HG02938 (cell line): Measurements from ENCODE around the gene GPC5.

Source experiments
- ATAC-seq: cut with Tn5 transposase; IDR thresholded peaks from one replicate; pipeline ENCODE4 v1.9.1; 2021; ENCODE audit warnings: mild to moderate bottlenecking, moderate library complexity; ENCODE audit not compliant: unreplicated experiment

The GPC5 gene

DNA sequence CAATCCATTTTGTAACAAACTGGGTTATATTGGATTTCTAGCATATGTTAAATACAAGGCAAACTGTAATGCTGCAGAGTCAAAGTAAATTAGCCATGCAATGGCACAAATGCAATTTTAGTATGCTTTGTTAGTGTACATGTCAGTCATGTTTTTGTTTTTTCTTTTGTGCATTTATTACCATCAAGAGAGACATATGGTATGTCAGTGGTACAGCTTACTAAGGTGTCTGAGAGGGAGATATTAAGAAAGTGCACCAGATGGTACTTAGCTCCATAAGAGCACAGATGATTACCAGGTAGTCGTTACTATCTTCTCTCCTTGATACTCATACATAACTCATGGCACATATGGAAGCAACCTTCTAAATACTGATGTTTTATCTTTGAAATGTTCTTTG lies 550.3 kb downstream of the GPC5 start:
- no peak for ATAC-seq

DNA sequence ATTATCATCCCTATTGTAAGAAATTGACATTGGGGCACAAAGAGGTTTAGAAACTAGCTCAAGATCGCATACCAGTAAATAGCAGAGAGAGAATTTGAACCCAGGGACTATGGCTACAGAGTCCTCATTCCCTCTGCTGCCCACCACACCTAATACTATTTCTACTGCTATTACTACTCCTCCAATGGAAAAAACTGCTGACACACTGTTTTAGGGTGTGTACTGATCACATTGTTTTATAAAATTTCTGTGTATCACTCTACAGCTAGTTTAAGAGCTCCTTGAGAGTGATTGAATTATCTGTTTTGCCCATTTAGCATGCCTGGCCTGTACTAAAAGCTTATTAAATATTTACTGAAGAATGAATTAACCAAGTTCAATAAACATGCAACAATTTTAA lies 552.4 kb downstream of the GPC5 start:
- ATAC-seq, result no peak

DNA sequence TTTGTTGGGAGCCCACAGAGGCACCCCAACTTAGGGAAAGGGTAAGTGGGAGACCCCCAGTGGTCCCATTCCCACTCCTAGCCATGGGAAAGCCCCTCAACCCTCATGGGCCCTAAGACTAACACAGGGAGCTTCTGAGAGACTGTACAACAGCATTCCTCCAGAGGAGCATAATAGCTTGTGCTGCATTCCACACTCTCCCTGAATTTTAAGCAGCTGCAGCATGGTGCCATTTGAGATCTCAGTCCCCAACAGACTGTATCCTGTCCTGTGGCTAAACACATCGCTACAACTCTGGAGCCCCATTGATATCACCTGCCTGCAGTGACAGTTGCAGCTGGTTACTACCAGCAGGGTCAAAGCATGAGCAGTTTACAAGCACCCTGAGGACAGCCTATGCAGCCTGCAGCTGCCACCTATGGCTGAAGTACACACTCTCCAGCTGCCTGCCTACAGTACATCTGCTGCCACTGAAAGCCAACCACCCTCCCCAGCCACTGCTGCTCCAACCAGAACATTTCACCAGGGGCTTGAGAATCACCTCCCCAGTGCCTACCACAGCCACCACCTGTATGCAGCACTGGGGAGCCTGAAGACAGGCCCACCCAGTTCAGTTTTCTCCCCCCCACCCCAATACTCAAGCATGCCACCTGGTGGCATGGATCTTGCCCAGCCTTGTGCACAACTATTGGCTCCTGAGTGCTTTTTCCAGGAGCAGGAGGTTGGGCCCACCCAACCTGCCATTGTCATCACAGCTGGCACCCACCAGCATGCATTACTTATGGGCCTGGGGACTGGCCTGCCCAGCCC lies 557.3 kb downstream of the GPC5 start:
- ATAC-seq, result no peak

DNA sequence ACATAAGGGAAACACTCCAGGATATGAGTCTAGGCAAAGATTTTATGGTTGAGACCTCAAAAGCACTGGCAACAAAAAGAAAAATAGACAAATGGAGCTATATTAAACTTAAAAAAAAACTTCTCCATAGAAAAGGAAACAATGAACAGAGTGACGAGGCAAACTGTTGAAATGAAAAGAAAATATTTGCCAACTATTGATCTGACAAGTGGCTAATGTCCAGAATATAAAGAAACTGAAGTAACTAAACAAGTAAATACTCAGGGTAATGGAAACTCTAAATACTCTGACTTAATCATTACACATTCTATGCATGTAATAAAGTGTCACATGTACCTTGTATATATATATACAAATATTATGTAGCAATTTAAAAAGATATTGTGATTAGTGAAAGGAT lies 562.5 kb downstream of the GPC5 start:
- ATAC-seq, result no peak

DNA sequence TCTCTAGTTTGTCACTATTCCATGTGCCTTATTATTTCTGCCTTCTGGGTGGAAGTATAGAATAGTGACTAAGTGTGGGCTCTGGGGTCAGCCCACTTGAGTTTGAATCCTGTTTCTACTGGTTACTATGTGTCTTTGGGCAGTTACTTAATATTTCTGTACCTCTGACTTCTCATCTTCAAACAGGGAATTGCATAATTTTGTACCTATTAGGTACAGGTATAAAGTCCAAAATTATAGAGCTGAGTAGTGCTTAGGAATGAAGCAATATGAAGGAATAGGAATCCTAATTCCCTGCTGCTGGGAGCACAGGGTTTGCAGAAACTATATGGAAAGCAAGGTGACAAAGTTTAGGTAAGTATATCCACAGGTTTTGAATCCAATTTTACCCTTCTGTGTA lies 564.5 kb downstream of the GPC5 start:
- no peak for ATAC-seq

DNA sequence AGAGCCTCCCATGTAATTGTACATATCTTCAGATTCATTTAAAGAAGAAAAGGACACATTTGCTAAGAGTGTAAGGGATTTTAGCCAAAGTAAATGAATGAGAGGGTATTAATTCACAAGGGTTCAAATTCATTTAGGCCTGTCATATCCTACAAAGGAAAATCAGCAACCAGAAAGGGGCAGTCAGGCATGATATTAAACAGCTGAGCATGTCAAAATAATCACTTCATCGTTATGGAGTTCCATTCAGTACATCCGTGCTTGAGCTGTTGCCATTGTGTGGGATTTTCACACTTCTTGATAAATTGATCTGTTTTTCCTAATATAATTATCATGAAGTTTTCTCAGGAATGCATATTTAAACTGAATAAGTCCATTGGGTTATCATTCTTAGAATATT lies 567.1 kb downstream of the GPC5 start:
- ATAC-seq, result no peak

DNA sequence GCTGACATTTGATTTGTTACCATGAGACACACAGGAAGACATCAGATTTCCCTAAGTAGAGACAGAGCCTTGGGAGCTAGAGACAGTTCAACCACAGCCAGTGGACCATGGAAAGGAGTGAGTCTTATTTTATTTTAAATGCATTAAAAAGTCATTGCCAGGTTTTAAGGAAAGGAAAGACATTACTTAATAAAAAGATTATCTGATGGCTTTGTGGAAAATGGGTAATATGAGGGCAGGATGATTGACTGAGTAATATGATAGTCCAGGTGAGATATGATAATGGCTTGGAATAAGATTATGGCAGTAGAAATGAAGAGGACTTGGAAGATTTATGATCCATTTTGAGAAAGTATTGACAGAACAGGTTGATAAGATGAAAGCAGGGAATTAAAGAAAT lies 580.1 kb downstream of the GPC5 start:
- ATAC-seq, result no peak

DNA sequence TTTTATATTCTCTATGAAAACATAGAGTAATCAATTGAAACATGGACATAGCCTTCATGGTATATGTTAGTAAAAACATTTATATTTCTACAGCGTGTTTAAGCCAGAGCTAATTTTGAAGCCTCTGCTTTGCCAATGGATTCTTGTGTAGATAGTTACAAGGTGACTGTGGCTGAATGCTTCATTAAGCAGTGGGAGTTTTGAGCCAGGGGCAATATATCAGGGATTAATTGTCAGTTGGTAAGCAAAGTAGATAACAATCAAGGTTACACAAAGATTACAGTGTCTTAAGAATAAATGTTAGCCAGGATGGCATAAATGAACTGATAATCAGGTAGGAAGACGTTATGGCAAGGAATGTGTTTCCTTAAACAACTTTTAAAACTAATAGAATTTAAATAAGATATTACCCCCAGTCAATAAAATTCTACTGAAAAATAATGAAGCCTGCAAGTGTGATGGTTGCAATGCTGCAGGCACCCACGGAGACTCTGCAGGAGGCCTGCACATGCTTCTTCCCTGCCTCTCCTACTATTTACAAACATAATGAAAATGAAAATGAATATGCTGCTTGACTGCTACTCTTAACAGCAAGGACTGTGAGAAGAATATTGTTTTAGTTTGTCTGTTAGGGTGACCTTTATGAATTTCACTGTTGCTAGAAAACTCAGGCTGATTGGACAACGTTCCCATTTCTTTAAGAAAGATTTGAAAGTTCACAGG lies 588.5 kb downstream of the GPC5 start:
- no peak for ATAC-seq

DNA sequence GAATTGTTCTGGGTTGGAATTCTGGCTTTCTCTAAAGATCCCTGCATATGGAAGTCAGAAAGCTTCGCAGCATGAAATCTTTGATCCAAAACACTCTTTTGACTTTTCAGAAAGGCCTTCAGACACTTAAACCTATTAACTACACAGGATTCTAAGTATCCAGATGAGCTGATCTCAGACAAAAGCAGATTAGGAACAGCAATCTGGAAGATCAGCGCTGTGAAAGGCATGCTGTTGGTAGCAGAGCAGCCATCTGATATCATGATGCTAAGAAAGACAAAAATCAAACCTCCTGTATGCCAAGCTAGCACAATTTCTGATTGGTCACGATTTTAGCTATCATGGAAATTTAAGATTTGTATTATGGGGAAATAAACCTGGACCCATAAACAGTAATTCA lies 589.9 kb downstream of the GPC5 start:
- ATAC-seq, result no peak

DNA sequence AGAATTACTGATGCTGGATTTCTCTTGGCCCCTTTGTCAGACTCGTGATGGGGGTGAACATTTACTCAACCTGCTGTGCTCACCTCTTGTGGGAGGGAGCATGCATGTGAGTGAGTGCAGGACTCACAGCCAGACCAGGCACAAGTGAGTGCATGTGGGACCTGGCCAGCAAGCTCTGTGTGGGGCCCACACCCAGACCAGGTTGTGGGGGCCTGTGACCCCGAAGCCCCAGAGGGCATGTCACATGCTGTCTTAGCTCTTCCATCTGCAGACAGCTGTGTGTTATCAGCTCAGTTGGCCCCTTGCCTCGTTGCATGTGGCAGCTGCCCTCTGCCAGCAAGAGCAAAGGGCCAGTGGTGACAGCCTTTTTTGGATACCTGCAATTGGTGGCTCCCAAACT lies 614.4 kb downstream of the GPC5 start:
- ATAC-seq, result no peak

DNA sequence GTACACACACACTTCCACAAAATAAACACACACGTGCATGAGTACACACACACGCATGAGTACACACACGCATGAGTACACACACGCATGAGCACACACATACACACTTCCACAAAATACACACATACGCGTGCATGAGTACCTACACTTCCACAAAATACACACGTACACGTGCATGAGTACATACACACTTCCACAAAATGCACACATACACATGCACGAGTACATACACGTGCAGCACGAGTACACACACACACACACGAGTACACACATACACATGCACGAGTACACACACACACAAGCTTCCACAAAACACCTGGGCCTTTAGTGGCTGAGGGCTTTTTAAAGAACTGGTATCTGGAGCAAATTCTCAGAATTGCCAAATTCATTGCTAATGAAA lies 619.3 kb downstream of the GPC5 start:
- ATAC-seq, result no peak

DNA sequence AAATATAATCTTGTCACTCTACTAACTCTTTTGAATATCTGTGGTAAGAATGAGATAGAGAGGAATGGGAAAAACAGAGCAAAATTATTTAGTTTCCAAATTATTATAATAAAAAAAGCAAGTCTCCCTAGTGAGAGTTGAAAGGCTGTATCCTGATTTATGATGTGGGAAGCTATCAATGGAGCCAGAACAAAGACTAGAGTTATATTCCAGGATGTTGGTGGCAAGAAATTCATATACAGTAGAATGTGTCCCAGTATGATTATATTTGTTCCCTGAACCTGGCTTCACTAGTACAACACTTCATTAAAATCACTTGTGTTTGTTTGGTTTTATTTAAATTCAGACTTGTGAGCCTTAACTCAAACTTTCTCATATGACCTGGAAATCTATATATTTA lies 630.3 kb downstream of the GPC5 start:
- no peak for ATAC-seq

DNA sequence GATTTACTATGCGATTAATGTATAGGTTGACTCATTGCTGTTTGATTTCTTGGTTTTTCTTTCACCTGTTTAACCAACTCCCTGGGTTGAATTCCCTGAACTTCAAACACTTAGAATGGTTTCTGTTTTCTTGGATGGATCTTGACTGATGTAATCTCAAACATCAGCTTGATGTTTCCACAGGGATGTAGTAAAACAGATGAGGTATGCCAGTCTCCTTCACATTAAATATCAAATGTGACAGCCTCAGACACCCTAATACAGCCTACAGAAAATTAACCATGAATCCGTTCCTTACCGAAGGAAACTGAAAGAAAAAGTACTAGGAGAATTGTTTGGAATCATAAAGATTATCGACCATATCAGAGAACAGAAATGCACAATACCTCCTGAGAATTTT lies 631.2 kb downstream of the GPC5 start:
- ATAC-seq, result no peak

DNA sequence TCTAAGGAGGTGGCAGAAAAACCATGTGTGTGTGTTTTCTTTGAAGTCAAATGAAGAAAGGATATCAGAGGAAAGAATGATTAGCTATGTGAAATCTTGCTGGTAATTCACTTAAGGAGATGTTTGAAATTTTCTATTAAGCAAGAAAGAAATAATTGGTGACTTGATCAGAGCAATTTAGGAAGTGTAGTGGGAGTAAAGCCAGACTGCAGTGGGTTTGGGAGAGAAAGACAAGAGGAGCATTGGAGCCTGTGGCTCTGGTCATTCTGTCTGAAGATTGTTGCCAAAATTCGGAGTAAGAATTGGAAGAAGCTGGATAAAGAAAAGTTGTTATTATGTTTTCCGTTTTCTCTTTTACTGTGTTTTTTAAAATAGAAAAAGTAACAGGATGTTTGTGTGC lies 640.5 kb downstream of the GPC5 start:
- no peak for ATAC-seq

DNA sequence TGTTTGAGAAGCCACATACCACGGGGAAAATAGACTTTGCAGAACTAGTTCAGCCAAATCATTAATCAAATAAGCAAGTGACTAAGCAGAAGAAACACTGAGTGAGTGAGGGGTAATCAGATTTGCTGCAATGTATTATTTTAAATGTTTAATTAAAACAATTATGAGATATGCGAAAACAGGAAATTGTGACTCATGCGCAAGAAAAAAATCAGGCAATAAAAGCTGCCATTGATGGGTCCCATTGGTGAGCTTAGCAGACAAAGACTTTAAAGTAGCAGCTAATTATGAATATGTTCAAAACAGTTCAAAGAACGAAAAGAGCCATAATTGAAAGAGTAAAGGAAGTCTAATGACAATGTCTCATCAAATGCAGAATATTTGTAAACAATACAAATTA lies 644.1 kb downstream of the GPC5 start:
- no peak for ATAC-seq

DNA sequence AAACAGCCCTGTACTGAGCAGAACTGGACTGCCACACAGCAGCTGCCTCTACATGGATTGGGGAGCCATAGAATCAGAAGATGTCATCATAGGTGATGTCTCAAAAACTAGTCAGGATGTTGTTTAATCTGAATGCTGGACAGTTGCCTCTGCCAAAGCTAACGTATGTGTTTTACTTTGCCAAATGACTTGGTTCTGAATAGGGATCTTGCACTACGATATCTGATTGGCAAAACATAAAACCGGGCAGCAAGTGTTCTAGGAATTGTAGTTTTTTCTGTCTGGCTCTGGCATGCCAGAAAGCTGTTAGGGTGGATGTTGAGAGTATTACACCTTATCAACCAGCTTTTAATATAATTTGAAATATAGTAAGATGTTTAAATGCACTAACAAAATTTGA lies 645.9 kb downstream of the GPC5 start:
- no peak for ATAC-seq

DNA sequence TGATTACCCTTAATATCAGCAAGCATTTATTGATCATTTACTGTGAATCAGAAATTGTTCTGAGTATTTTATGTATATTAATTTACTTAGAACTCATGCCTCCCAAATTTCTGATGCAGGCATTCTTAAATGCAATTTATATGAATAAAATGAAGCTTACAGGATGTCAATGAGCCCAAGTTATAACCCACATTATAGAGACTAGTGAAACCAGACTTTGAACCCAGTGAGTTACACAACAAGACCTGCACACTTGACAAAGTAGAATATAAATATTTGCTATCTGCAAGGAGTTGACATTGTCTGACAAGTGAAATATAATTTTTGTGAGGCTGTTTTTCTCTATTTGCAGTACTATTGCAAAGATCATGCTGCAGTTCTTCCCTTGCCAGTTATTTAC lies 656.0 kb downstream of the GPC5 start:
- ATAC-seq, result no peak

DNA sequence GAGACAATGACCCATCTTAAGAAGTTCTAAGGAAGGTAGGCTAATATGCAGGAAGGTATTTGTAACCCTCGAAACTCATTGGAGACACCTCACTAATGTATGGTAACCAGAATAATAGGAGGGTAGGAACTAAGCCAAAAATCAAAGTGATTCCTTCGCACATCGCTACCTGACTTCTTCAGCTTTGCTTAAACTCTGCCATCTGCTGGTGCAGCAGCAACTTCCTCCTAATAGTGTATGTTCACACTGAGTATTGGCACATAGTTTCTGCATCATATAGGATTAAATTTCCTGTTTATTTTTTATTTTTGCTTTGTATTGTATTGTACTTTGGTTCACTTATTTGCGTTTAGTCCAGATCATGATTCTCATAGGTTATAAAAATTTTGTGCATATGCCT lies 676.2 kb downstream of the GPC5 start:
- no peak for ATAC-seq

DNA sequence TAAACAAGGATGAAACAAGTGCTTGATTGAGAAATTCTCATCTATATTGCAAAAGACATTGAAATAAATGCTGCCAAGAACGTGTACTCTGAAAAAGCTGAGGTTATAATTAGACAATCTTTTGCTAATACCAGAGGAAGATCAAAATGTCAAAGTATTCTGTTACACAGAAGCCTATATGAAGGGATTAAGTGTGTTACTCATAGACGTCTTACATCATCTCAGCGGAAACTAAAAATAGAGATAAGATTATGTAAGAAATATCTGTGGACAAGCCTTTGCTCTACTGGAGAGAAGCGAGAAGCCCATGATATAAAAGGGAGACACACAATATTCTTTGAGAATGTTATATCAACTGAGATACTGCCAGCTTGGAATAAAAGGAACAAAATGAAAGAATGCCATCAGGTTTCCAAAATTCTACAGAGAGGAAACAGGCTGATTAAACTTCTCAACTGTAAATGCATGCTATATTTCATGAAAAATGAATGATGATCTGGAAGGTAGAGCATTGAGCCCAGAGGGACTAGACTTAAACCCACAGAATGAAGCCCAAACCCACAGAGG lies 699.0 kb downstream of the GPC5 start:
- ATAC-seq, result no peak

DNA sequence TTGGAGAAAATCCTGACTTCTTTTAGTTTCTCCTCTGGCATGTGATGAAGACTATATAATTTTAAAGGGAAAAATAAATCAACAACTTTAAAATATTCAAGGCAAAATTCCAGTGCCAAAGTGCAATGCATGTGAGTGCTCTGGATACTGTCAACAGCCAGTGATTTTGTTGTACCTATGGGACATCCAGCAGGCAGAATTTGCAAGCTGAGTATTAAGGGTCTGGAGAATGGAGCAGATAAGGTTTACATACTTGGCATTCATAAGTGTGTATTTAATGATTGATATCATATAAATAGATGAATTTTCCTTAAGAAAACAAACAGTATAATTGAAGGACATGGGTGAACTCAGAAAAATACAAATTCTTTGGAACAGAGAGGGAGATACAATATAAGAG lies 703.4 kb downstream of the GPC5 start:
- no peak for ATAC-seq

DNA sequence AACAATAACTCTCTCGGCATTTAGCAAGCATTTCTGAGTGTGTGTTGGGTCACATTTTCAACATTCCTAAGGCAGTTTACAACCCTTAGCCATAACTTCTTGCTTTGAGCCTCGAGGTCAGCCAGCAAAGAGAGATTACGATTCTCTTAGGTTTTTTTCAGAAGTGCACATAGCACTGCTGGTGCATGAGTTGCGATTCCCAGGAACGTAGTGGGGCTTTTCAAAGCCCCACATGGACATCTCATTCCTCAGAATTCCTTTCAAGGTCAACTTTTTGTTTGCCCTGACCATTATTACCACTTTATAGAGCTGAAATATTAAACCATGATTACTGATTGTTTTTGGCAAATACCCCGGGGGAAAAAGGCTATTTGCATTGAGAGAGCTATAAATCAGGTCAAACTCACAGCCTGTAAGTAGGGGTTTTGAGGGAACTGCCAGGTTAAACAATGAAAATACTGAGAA lies 705.3 kb downstream of the GPC5 start:
- no peak for ATAC-seq

DNA sequence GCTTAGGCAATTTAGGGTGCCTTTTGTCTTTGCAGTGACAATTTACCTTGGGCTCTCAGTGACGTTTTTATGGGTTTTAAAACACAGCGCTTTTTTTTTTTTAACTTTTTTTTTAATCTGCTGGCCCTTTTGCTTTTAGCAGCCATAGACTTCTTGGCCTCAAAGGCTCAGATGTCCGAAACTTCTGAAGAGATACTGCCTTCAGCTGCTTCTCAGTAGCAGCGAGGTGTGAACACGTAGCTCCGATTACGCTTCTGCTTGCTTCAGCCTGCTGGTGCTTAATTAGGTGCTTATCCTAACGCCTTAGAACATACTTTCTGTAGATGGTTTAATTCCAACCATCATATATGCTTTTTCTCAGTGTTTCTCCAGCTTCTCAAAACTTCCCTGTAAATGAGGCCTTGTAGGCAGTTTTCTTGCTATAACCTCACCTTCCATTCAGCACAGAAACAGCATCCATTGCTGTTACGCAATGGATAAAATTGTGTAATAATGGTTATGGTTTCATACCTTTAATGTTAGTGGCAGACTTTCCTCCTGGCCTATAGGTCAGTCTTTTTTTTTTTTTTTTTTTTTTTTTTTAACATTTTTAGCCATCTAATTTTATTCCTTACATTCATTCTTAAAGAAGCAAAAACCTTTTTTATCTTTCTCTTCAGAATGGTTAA lies 723.9 kb downstream of the GPC5 start:
- no peak for ATAC-seq
